OCI-LY3 (cell line): ENCODE measurements around the gene ABHD3.

ENCODE experiments used
- H2AFZ ChIP-seq: fragments of 200-600, 300-600 bp; shearing (Covaris generic); 2 replicates; pipeline ENCODE4 v1.6.0; 2014; ENCODE audit warnings: antibody characterized with exemption, low read depth, low read length
- H3K27ac ChIP-seq: fragments of 200-600, 300-600 bp; sonication (generic); 2 replicates; pipeline ENCODE4 v1.5.1; 2014; ENCODE audit warnings: mild to moderate bottlenecking, low read length, moderate library complexity, mixed read lengths
- H3K27me3 ChIP-seq: fragments of 200-600, 300-600 bp; sonication (generic); 2 replicates; pipeline ENCODE4 v1.6.1; 2014; ENCODE audit warnings: low read depth, low read length, mixed read lengths
- H3K36me3 ChIP-seq: fragments of 200-600, 300-600 bp; sonication (generic); replicated peaks from 2 replicates; pipeline ENCODE3; 2014; ENCODE audit warnings: low read depth, low read length, mixed read lengths
- H3K4me1 ChIP-seq: fragments of 300-600, 200-600 bp; sonication (generic); 2 replicates; pipeline ENCODE4 v1.6.1; 2014; ENCODE audit warnings: low read length, mixed read lengths
- H3K4me2 ChIP-seq: fragments of 200-600, 300-600 bp; sonication (generic); 2 replicates; pipeline ENCODE4 v1.6.1; 2014; ENCODE audit warnings: low read length, mixed read lengths
- H3K4me3 ChIP-seq: fragments of 300-600, 200-600 bp; sonication (generic); 2 replicates; pipeline ENCODE4 v1.5.1; 2014; ENCODE audit warnings: antibody characterized with exemption, mild to moderate bottlenecking, low read length, moderate library complexity
- H3K79me2 ChIP-seq: fragments of 300-600, 200-600 bp; shearing (Covaris generic); 2 replicates; pipeline ENCODE4 v1.6.1; 2014; ENCODE audit warnings: mild to moderate bottlenecking, low read length, mixed read lengths
- H3K9ac ChIP-seq: fragments of 300-600, 200-600 bp; shearing (Covaris generic); 2 replicates; pipeline ENCODE4 v1.6.0; 2014; ENCODE audit warnings: mild to moderate bottlenecking, low read length, moderate library complexity
- H3K9me3 ChIP-seq: fragments of 200-600, 300-600 bp; shearing (Covaris generic); 2 replicates; pipeline ENCODE4 v1.6.1; 2014; ENCODE audit warnings: low read length, mixed read lengths; ENCODE audit not compliant: insufficient read depth
- H4K20me1 ChIP-seq: fragments of 200-600, 300-600 bp; sonication (generic); 2 replicates; pipeline ENCODE4 v1.6.1; 2016; ENCODE audit warnings: low read length, mixed read lengths; ENCODE audit not compliant: insufficient read depth
- CTCF ChIP-seq: fragments of 200-600, 300-600 bp; sonication (generic); IDR thresholded peaks from 2 replicates; pipeline ENCODE4 v1.5.1; 2014; ENCODE audit warnings: antibody characterized with exemption, low read length, low read depth
- EZH2phosphoT487 ChIP-seq: fragments of 200-600 bp; shearing (Covaris generic); IDR thresholded peaks from 2 replicates; pipeline ENCODE4 v1.6.1; 2018; ENCODE audit warnings: antibody characterized with exemption, mixed run types, low read depth

ABHD3 gene

GRCh38 chr18:21735452-21736015 lies 31.0 kb upstream of the ABHD3 start:
- Histone ChIP-seq H3K9ac (no peak overlapping the region), H3K4me3 (no peak overlapping the region), H3K4me1 (peaks cover 7% of the 10 kb centered on the region), H3K79me2 (no peaks in the 10 kb centered on the region), H3K36me3 (no peaks in the 10 kb centered on the region), H2AFZ (no peak overlapping the region), H3K9me3 (no peaks in the 10 kb centered on the region), H3K27ac (no peak overlapping the region), H3K27me3 (no peaks in the 10 kb centered on the region), H3K4me2 (no peak overlapping the region), H4K20me1 (no peaks in the 10 kb centered on the region)
- TF ChIP-seq EZH2phosphoT487: no peak
- TF ChIP-seq CTCF: no peak

GRCh38 chr18:21733011-21733410 lies 28.4 kb upstream of the ABHD3 start:
- H4K20me1 ChIP-seq: no peaks in the 10 kb centered on the region
- no peak overlapping the region for H2AFZ ChIP-seq
- H3K79me2 ChIP-seq: no peaks in the 10 kb centered on the region
- no peak overlapping the region for H3K4me3 ChIP-seq
- no peaks in the 10 kb centered on the region for H3K27me3 ChIP-seq
- no peak overlapping the region for H3K4me2 ChIP-seq
- no peak overlapping the region for H3K27ac ChIP-seq
- H3K4me1 ChIP-seq: no peaks in the 10 kb centered on the region
- no peaks in the 10 kb centered on the region for H3K36me3 ChIP-seq
- H3K9ac ChIP-seq: no peak overlapping the region
- H3K9me3 ChIP-seq: no peaks in the 10 kb centered on the region
- no peak for TF ChIP-seq EZH2phosphoT487
- TF ChIP-seq CTCF: no peak

GRCh38 chr18:21727702-21728101 lies 23.1 kb upstream of the ABHD3 start:
- TF ChIP-seq EZH2phosphoT487: no peak
- no peak for TF ChIP-seq CTCF
- Histone ChIP-seq H3K36me3 (no peaks in the 10 kb centered on the region), H4K20me1 (no peaks in the 10 kb centered on the region), H2AFZ (no peak overlapping the region), H3K27ac (no peak overlapping the region), H3K4me3 (no peak overlapping the region), H3K27me3 (no peaks in the 10 kb centered on the region), H3K9me3 (no peaks in the 10 kb centered on the region), H3K4me1 (no peaks in the 10 kb centered on the region), H3K4me2 (no peak overlapping the region), H3K79me2 (no peaks in the 10 kb centered on the region), H3K9ac (no peak overlapping the region)

GRCh38 chr18:21725201-21725600 lies 20.6 kb upstream of the ABHD3 start:
- no peak overlapping the region for H3K9ac ChIP-seq
- no peaks in the 10 kb centered on the region for H3K9me3 ChIP-seq
- no peak overlapping the region for H2AFZ ChIP-seq
- no peak overlapping the region for H3K4me2 ChIP-seq
- H3K36me3 ChIP-seq: no peaks in the 10 kb centered on the region
- no peaks in the 10 kb centered on the region for H3K27me3 ChIP-seq
- H4K20me1 ChIP-seq: no peaks in the 10 kb centered on the region
- TF ChIP-seq EZH2phosphoT487 (no peak), CTCF (no peak)
- no peaks in the 10 kb centered on the region for H3K4me1 ChIP-seq
- no peak overlapping the region for H3K4me3 ChIP-seq
- H3K79me2 ChIP-seq: no peaks in the 10 kb centered on the region
- H3K27ac ChIP-seq: no peak overlapping the region
